Measurements from ENCODE around the gene CFAP206.
"Not testable (repeated sequence)": the region's sequence is repeated elsewhere in the genome, so short reads cannot be mapped to it uniquely, and the experiment has no call there.

CFAP206 gene

DNA sequence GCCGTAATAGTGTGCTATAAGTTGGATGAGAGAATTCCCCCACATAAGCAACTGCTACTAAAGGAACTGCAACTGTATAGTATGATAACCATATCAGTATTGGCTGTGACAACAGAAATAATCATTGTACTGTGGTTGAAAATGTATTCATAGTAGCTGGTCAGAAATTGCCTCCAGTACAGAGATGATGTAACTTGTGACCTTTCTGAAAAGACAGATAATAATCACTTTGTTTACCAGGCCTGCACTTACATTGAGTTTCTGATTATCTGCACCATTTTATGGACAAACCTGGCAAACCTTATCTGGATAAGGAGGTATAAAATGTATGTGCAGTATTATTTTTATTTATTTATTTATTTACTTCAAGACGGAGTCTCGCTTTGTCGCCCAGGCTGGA is 19.0 kb downstream of the CFAP206 start:
- DNase-seq (ENCODE audit: low spot score): no peak

DNA sequence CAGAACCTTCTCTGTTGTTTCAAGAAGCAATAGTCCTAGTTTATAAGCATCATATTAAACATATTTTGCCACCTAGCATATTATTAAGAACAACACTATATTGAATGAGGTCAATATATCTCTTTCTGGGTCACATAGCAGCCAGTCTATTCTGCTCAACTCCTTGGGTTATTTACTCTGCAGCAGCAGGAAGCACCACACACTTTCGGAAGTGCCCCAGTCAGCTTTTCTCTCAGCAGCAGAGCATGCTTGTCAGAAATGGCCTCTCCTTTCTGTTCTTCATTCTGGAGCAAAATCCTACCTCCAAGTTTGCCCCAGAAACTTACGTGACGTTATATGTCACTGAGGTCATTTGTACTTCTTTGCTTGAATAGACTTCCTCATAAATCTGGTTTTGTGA is 22.7 kb downstream of the CFAP206 start:
- DNase-seq (ENCODE audit: low spot score): no peak

DNA sequence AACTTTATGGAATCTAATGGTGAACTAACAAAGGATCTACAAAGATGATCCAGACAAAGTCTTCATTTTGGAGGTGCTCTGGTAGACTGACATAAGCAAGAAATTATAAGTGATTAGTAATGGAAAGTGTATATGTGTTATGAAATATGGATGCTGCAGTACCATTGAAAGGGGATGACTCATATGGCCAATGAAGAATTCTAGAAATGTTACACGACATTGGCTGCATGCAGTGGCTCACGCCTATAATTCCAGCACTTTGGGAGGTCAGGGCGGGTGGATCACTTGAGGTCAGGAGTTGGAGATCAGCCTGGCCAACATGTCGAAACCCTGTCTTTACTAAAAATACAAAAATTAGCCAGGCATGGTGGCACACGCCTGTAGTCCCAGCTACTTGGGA is 23.5 kb downstream of the CFAP206 start:
- no peak for DNase-seq (ENCODE audit: low spot score)

DNA sequence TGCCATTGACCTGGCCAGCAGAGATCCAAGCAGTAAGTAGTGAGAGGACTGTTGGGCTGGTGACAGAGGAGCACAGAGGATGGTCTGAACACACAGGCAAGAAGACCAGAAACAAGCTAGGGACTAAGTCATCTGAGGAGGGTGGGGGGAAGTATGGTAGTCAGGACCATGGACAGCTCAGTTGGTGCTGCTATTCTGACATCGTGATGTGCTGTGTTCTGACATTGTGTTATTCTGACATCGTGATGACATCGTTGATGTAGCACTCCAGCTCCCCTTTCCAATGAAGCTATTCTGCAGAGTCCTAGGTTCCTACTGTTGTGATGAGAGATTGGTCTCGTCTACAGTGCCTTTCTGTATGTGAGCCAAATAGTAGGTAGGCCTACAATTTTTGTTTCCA is 28.7 kb downstream of the CFAP206 start:
- DNase-seq (ENCODE audit: low spot score): peak; percentile 12

DNA sequence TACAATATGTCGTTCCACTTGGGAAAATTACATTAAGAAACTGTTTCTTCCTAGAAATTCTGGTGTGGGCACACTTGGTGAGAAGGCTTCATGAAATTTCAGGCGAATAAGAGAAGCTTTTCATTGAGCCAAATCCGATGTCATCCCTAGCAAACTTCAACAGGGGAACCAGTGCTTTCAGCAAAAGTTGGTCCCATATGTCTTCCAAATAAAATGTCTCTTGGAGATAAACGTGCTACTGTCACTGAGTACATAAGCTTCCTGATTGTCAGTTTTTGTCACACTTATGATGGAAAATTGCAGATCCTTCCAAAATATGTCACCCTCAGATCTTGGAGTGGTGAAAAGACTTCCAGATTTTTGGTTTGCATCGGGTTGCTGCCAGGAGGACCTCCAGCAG is 33.9 kb downstream of the CFAP206 start:
- no peak for DNase-seq (ENCODE audit: low spot score)

DNA sequence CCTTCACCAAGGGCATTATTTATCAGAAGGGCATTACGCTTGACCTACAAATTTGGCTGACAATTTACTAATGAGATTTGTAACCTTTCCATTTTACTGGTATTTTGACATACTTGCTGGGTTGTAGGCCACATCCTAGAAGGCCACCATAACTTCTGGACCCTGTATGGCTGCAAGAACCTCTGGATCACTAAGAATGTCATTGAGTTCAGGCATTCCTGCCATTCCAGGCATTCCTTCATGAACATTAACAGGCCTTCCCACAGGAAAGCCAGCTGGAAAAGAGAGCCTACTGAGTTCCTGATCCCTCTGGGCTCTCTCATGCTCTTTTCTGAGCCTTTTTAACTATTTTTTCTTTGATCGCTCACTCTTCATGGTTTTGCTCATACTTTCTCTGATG is 36.6 kb downstream of the CFAP206 start:
- no peak for DNase-seq (ENCODE audit: low spot score)

DNA sequence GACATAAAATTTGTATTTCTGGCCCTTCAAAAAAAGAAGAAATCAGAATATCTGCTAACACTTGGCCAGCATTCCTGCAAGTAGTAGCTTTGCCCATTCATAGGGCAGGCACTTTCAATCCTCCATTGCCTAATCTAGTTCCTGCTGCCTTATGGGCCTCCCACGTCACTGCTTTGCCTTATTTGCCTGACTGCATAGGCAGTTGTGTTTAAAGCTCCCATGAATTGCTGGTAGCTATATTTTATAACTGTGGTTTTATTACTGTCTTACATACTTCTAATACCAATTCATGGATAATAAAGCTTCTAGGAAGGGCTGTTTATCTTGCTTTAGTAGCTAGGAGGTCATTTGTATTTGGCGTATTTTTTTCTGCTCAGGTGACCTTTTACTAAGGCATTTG is 57.3 kb downstream of the CFAP206 start:
- DNase-seq (ENCODE audit: low spot score): no peak

DNA sequence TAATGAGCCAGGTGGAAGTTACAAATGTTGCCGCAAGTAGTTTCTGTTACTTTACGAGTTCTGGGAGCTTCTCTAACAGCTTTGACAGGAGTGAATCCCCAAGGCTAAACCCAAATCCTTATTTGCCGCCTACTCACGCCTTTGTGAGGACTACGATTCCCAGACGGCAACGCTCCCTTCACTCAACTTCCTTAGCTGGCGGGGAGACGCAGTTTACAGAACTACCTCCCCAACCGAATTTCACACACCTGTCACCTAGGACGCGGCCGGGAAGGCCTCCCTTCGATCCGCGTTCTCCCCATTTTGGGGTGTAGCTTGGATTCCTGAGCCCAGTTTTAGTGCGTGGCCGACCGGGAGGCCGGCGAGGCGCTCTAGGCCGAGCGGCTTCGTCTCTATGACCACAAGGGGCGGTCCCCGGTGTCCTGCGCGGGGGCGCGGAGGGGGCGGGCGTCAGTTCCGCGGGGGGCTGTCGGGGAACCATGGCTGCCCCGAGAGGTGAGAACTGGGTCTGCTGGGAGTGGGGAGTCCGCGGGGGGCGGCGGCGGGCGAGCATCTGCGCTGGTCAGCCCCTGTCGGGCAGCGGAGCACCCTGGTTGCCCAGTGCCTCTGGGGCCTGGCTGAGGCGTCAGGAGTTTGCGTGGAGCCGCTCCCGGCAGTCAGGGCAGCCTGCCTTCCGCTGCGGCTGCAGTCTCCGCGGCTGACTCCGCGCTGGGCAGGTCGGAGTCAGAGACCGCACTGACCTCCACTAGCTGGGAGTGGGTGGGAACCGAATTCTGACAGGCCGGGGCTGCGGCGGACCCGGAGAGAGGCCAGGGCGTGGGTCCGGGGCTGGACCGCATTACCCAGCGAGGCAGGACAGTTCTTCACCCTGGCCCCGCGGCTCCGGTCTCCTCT is 65.0 kb downstream of the CFAP206 start, which contains the start of gene SLC35A1:
SLC35A1 (plus strand) TSS at position 450 of the 894 bp plus-strand sequence; CDS start at position 480, 30 bp downstream.
- DNase-seq (ENCODE audit: low spot score): peak; percentile 88

DNA sequence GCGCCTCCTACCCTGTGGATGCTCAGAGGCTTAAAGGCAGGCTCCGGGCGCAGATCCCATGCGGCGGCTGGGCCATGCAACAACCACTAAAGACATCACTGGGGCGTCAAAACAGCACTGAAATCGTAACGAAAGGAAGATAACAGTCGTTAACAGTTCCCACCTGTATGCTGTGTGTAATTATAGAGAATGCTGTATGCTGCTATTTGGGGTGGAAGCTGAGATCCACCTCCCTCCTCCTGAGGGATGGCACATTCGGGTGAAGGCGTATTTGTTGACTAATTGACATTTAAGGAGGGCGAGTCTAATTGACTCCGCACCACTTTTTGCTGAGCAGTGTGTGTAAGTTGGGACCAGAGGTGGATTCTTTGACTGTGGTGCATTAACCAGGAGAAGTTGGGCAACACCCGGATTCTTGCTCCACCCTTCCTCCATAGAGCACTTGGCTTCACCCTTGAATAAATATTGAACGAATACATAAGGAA is 65.7 kb downstream of the CFAP206 start:
- DNase-seq (ENCODE audit: low spot score): peak; percentile 16

DNA sequence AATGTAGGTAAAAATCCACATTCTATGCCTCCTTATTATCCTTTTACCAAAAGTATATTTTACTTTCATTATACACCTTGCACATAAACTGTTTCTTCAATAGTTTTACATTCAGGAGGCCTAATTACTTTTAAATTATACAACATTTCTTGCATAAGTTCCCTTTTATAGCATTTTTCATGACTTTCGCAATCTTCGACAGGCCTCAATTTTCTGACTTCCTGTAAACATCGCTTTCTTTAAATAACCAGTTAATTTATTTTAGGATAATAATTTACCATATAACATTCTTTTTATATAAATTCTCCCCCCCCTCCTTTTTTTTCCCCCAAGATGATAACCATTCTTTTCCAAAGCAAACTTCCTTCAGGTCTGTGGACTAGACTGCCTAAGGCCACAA is 74.2 kb downstream of the CFAP206 start:
- no peak for DNase-seq (ENCODE audit: low spot score)

DNA sequence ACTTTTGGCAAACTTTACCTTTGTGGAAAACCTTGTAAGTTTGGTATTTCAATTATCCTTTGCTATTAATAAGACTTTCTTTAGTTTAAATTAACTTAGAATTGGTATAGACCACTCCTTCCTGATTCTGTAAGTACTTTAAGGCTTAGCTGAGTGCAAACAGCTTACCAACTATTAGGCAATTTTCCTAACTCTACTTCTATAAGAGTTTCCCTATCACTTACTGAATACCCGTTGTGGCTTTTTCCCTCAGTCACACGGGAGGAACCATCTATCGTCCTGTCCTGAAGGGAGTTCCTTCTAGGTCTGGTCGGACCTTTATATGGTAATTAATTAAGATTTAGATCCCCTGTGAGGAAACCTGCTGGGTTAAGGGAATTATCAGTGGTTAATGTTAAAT is 74.6 kb downstream of the CFAP206 start:
- no peak for DNase-seq (ENCODE audit: low spot score)

DNA sequence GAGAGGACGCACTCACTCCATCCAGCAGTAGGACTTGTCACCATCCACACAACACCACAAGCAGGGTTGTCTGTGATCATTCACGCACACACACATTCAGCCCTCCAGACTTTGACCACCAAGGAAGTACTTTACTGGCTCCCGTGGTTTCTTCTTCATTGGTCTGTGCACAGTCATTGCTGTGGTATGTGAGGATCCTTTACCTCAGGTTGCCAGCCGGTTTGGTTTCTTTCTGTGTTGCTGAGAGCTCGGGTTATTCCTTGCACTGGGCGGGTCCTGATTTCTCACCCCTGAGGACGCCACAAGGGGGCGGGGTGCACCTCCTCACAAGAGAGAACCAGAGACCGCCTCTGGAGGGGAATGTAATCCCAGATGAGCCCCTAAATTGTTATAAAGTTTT is 76.2 kb downstream of the CFAP206 start:
- DNase-seq (ENCODE audit: low spot score): no peak

DNA sequence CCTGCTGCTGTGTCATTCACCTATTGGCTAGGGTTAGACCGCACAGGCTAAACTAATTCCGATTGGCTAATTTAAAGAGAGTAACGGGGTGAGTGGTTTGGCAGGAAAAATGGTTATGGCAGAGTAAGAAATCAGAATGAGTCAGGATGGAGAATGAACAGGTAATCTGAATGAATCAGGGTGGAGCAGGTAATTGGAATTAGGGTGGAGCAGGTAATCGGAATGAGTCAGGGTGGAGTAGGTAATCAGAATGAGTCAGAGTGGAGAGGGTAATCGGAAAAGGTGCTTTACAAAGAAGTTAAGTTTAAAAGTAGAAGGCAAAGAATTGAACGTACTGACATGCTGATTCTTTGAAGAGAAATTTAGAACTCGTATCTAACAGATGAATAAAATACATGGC is 76.7 kb downstream of the CFAP206 start:
- DNase-seq (ENCODE audit: low spot score): no peak

DNA sequence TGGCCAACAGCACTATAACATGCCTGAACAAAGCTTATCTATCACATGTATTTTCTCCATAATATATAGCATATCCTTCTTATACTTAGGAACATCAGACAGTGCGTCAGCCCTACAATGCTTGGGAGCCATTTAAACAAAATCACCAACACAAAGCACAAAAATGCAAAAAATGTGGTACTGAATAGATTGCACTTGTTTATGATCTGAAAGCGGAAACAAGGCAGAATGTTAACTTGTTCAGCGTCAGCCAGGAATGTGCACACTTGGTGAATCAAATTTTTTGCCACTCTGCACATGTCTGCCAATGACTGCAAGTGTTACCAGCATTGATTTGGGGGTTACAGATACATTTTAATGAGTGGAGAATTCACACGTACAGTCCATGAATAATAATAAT is 79.8 kb downstream of the CFAP206 start:
- no peak for DNase-seq (ENCODE audit: low spot score)

DNA sequence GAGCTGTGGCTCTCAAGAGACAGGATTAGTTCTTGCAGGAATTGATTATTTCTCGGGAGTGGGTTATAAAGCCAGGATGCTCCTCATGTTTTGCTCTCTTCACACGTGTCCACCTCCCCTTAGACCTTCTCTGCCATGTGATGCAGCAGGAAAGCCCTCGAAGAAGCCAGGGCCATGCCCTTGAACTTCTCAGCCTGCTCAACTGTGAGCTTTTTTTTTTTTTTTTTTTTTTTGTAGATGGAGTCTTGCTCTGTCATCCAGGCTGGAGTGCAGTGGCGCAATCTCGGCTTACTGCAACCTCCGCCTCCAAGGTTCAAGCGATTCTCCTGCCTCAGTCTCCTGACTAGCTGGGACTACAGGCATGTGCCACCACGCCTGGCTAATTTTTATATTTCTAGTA is 81.6 kb downstream of the CFAP206 start:
- DNase-seq (ENCODE audit: low spot score): not testable (repeated sequence)

DNA sequence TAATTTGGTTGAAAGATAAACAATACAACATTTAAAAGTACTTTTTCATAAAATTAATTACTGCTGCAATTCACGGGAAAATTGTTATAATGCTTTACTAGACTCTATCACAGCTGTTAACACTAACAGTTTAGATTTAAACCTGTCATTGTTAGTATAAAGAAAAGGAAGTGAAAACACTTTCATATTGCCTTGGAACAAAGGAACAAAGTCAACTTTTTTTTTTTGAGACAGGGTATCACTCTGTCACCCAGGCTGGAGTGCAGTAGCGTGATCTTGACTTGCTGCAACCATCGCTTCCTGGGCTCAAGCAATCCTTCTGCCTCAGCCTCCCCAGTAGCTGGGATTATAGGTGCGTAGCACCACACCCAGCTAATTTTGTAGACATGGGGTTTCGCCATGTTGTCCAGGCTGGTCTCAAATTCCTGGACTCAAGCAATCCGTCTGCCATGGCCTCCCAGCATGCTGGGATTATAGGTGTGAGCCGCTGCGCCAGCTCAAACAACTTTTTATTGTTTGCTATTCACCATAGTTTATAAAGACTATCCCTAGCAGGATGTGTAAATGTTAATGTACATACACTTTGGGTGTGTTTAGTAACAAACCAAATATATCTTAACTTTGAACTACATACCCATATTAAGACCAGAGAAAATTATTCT is 87.1 kb downstream of the CFAP206 start:
- no peak for DNase-seq (ENCODE audit: low spot score)

DNA sequence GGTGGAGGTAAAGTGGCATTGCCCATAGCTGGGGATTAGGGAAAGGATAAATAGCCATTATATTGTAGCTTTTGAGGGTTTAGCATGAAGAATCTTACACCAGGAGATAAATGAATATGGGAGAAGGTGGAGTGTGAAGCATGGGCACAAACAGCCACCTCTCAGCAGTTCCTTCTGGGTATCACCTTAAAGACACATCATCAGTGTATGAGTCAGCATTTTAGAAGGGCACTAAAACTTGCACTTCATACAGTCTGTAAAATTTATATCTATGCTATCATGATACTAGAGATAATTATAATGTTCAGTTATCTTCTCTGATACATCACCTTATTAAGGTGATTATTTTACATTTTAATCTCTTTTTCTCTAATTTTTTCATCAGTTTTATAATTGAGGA is 90.3 kb downstream of the CFAP206 start:
- no peak for DNase-seq (ENCODE audit: low spot score)

DNA sequence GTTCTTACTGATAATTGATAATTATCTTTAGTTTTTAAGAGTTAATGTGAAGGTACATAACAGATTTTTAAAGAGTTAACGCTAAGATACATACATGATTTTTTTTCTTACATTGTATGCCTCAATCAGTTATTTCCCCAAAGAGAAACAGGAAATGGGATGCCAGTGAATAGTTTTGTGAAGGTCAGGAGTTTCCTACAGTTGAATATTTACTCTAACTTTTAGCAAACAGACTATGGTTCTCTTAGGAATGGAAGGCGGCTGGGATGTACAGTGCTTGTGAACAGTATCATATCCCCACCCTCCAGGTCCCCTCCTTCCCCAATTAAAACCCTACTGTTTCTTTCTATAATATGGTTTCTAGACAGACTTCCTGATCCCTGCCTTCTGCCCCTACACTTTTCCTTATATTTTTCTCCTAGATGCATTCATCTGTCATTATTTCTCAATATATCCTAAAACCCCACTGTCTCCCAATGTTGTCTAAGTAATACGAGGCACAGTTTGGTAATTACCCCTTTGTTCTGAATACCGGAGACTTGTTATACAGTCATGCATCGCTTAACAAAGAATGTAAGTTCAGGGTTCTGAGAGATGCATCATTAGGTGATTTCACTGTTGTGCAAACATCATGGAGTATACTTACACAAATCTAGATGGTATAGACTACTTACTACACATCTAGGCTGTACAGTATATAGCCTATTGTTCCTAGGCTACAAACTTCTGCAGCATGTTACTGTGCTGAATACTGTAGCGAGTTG is 94.2 kb downstream of the CFAP206 start:
- no peak for DNase-seq (ENCODE audit: low spot score)

DNA sequence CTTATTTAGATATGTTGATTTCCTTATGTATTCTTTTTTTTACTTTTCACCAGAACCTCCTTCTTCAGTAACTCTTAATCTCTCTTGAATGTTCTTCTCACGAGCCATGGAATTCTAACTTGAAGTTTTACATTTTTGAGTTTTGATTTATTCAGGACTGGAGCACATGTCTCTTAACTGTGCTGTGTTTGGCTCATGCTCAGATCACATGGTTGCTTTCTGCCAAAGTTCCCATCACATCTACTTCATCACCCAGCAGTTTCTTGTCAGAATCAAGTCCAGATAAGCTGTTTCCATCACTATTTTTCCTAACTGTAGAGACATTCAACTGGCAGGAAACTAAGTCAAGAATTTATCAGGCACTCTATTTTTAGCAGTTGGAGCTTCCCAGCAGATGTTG is 96.7 kb downstream of the CFAP206 start:
- no peak for DNase-seq (ENCODE audit: low spot score)

Measured in pons (tissue), 1 donor.